Astrocyte of the hippocampus (primary cell): ENCODE measurements around the gene IL1RN.

Source experiments
- DNase-seq: peaks from one replicate; pipeline ENCODE4 v3.0.0; 2011; ENCODE audit warnings: low read depth, low spot score

IL1RN gene

DNA sequence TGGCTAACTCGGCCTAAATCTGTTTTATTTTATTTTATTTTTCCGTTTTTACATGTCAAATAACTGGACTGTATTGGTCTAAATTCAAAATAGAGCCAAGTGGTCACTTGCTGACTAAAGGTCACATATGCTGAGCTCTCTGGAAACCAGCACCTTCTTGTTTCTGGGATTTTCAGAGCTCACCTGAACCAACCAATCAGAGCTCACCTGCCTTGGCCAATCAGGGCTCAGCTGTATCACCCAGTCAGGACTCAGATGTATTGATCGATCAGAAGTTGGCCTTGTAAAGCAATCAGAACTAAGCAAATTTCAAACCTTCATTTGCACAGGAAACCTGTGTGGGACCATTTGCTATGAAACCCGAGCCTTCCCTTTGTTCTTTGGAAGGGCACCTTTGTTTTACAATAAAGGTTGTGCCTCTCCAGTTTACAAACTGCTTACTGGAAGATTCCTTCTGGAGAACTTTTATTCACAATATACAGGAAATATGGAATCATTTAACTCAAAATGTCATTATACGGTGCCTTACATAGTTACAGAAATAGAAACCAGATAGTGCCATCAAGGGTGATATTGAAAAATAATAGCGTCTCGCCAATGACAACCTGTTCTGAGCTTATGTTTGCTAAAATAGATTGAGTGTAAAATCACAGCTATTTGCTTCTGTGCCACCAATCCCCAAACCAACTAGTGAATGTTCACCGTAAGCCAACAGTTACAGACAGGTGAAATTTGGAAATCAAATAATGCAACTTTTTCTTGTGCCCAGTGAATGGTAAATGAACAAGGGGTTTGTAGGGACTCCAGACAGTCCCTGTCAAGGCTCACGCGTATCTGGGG is 29.1 kb downstream of the IL1RN start:
- no peak for DNase-seq

DNA sequence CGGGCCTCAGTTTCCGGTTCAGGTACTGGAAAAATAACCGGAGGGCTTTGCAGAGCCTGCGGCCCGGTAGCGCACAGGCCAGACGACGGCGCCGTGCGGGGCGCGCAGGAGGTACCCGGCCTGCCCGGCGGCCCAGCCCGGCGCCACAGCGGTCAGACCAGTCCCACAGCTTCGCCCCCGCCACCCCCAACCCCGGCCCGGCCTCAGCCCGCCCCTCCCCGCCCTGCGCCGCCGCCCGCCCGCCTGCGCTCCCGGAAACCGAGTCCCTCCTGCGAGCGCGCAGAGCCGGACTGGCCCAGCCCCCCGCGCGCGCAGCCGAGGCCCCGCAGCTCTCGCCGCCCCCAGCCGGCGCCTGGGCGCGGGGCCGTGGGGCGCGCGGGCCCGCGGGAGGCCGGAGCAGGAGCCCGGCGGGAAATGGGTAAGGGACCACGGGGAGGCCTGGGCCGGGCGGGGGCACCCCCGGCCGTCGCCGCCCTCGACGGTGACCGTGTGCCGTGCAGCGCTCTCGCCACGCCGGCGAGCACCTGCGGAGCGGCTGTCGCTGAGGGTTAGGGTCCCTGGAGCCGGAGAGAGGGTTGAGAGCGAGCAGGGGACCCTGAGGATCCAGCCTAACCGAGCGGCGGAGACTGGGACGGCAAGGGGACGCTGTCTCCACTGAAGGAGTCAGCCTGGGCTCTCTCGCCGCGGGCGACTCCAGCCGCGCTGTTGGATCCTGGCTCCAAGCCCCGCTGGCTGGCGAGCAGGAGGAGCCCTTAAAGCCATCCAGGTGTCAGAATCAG is 29.9 kb downstream of the IL1RN start:
- DNase-seq: peak; percentile 70

DNA sequence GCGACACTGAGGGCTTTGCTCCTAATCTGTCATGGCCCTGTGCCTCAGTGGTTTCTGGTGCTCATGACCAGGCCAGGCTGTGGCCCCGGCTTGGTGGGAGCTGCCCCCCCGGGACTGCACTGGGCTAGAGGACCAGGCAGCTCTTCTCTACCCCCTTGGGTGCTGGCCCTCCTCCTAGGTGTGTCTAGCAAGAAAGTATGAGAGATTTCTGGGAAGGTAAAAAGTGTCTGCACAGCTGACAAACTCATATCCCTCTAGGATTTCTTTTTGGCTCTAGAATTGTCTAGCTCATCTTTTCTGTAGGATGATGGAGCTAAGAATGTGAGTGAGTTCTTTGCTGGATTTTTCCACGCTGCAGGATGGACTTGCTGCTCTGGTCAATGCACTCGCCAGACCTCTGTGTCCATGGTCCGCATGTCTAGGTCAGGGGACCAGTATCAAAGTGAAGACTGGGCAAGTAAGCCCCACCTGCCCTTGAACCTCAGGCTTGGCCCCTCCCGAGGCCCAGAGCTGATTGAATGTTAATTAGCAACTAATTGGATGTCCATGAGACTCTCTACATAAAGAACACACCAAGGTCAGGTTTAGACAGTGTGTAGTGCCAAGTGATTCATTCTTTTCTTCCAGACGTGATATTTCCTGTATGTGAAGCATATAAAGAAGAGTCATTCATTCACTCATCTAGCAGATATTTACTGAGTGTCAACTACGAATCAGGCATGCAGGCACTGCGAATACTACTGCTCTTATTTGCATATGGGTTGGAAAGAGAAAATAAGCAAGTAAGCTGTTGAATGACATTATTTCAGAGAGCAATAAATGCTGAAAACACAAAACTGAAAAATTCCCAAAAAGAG is 30.7 kb downstream of the IL1RN start:
- DNase-seq: no peak

DNA sequence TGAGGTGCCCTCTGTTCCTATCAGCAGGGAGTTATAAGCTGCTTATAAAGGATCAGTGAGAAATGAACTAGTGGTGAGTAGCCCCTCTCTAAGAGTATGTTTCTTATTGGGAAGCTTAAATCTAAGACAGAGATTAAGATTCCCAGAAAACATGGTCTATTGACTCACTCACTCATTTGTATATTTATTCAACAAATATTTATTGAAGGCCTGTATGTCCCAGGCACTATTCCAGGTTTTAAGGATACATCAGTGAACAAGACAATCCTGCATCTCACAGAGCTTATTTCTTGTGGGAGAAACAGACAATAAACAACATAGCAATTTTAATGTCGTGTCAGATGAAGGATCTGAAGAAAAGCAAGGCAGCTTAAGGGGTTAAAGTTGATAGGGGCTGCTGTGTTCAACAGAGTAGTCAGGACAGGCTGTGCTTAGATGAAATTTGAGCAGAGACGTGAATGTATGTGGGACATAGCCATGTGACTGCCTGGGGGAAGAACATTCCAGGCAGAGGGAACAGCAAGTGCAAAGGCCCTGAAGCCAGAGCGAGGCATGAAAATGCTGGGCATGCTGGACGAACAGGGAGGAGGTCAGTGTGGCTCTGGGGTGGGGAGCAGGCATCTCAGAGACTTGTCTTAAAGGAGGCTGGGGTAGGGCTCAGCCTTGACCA is 31.6 kb downstream of the IL1RN start:
- no peak for DNase-seq

DNA sequence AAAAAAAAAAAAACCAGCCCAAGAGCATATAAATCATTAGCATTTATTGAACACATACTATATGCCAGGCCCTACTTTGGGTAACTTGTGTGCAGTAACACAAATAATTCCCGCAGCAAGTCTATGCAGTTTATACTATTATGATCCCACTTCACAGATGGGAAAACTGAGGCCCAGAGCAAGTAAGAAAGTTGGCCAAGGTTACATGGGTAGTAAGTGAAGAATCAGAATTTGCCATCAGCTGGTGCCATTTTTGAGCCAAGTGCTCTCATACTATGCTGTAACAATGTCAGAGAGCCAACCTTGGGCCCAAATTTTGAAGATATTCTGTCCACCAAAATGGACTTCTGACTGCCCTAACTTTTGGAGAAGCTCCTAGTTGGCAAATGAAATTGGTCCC is 32.9 kb downstream of the IL1RN start:
- no peak for DNase-seq

DNA sequence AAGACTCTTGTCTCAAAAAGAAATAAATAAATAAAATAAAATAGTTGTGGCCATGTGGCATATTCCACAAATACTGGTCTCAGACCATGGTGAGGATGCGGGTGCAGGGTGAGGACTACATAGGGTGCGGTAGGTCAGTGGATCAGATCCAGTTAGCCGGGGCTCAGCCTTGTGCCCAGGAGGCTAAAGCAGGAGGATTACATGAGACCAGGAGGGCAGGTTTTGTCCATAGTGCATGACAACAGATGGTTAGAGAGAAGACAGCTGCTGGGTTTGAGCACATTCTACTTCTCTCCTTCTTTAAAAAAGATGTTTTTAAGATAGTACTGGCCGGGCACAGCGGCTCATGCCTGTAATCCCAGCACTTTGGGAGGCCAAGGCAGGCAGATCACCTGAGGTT is 33.6 kb downstream of the IL1RN start:
- DNase-seq: no peak

DNA sequence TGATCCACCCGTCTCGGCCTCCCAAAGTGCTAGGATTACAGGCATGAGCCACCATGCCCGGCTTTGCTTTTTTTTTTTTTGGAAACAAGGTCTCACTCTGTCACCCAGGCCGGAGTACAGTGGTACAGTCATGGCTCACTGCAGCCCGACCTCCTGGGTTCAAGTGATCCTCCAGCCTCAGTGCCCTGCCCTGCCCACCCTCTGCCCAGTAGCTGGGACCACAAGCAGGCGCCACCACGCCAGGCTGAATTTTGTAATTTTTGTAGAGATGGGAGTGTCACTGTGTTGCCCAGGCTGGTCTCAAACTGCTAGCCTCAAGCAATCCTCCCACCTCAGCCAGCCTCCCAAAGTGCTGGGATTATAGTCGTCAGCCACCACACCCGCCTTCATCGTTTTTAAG is 34.8 kb downstream of the IL1RN start:
- no peak for DNase-seq

DNA sequence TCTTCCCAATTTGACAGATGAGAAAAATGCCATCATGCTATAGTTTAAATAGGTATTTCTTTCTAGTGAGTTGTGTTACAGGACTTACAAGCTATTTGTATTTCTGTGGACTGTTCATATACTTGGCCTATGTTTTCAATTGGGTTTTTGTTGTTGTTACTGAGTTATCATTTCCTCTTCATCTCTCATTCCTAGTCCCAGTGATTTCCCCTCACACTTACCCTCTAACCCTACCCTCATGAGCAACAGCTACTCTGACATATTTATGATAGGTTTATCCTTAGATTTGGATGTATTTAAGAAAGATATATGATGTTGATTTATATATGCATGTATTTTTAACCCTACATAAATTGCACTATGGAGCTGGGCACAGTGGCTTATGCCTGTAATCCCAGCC is 35.5 kb downstream of the IL1RN start:
- no peak for DNase-seq

DNA sequence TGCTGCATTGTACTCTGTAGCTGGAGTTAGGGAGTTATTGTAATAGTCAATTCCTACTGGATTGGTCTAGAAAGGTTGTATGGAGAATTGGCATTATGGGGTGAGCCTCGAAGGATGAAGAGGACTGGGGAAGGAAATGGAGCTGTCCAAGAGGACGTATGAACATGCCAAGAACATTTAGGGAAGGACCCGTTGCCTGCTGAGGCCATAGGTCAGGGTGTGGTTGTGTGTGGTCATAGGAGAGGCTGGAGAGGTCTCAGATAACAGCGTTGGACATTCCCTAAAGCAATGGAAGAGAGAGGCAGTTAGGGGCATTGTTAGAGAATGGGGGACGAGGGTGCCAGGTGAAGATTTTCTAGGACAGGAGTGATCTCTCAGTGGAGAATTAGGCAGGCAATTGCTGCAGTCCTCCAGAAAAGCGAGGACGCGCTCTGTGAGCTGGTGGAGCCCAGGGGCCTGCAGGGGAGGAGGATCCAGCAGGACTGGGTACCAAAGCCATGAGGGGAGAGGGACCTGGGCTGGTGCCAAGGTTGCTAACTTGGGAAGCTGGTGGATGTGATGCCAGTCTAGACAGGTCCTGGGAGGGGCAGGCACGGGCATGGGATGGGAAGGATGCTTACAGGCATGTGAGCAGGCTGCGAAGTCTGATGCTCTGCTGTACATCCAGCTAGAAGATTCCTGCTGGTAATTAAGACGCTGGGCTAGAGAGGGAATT is 37.0 kb downstream of the IL1RN start:
- no peak for DNase-seq

DNA sequence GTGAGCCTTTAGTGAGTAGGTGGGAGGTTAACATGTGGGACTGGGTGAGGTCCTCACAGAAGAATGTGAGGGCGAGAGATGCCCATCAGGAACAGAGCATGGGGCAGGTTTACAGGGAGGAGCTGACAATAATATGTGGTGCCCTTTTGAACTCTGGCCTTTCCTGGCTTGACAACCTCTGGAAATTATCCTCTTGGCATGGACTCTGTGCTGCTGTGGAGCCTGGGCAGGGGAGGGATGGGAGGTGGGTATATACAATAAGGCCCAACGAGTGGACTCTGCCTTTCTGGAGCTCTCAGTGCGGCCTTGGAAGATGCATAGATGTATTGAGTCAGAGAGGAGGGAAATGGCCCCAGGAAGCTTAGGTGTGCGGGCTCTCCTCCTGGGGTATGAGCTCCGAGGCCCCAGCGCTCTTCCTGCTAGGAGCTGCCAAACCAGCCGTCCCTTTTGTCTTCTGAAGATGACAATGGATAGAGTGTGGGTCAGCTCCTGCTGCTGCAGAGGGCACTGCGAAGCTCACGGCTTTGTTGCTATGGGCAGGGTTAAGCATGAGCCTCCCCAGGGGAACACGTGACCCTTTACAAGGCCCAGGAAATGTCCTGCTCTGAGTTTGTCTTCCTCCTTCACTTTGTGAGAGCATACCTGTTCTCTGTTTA is 37.7 kb downstream of the IL1RN start:
- DNase-seq: no peak

DNA sequence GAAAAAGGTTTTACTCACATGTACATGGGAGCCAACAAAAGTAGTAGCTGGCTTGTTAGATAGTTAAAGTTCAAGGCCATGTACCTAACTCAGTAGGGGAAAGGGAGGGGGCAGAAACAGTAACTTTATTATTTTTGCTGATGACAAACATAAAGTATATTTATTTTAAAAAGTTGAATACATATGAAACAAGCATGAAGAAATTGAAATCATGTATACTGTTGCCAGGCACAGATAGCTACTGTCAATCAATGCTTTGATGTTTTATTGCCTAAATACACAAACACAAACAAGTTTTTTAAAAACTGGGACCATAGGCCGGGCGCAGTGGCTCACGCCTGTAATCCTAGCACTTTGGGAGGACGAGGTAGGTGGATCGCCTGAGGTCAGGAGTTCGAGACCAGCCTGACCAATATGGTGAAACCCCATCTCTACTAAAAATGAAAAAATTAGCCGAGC is 38.8 kb downstream of the IL1RN start:
- no peak for DNase-seq

DNA sequence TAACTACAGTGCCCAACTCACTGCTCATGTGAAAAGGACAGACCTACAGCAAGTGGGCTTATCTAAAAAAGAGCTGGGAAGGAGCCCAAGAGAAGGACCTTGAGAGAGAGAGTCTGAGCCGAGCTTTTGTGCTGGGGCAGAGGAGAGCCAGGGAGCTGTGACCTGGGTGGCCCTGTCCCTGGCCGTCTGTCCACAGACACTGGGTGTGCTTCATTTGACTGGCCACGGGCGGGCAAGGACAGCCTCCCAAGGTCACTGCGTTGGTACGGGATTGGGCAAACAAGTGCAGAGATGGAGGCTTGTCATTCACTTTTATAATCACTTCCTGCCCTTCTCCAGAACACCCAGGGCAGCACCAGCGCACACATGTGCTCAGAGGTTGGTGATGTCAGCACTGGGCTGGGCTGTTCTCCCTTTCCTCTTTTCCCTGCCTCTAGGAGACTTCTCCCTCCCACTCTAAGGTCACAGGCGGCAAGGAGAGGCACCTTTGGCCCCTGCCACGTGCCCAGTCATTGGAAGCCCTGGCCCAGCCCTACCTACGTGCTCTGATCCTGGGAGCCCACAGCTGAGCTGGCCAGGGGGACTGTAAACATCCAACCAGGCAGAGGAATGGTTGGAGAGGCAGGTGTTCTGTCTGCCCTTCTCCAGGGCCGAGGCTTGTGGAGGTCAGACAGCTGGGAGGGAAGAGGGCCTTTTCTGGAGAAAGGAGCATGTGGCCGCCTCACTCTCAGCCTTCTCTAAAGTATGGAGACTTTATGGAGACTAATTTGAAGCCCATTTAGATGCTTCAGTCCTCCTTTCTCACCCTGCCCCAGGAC is 39.9 kb downstream of the IL1RN start:
- no peak for DNase-seq

DNA sequence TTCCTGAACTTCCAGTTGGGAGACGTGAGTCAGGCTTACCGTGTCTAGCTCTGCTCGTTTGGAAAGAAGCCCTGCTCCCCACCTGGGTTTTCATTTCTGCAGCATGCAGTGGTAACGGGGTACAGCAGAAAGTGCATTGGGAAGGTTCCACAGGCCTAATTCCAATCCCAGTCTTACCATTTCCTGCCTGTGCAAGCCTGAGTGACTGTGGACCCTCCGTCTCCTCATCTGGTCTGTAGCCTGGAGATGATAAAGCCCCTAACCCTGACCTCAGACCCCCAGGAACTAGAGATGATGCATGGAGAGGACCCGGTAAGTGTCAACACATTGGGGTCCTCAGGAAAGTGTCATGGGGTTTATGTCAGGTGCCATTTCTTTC is 40.6 kb downstream of the IL1RN start:
- no peak for DNase-seq

DNA sequence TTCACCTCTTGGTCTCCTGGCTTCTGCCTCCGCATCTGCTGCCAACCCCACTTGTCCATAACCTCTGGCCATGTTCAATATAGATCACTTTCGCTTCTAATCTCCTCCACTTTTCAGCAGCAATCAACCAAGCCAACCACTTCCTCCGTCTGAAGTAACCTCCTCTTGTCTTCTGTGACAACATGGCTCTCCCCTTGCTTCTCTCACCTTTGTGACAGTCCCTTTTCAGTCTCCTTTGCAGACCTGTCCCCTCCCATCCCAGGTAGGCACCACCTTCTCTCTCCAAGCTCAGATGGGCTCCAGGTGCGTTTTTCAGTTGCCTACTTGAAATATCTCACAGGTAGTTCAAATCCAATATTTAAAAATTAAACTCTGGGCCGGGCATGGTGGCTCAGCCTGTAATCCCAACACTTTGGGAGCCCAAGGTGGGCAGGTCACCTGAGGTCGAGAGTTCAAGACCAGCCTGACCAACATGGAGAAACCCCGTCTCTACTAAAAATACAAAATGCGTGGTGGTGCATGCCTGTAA is 41.7 kb downstream of the IL1RN start:
- no peak for DNase-seq

DNA sequence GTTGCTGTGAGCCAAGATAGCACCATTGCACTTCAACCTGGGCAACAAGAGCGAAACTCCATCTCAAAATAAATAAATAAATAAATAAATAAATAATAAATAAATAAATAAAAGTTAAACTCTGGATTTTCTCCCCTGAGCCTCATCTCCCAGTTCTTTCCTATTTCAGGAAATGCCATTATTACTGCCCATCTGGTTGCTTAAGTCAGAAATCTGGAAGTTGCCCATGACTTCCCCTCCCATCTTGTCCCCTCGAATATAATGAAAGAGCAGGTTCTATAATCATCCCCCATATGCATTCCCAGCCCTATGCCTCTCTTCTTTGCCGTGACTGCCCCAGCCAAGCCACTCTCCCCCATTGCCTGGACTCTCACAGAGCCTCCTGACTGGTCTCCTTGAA is 42.2 kb downstream of the IL1RN start:
- no peak for DNase-seq

DNA sequence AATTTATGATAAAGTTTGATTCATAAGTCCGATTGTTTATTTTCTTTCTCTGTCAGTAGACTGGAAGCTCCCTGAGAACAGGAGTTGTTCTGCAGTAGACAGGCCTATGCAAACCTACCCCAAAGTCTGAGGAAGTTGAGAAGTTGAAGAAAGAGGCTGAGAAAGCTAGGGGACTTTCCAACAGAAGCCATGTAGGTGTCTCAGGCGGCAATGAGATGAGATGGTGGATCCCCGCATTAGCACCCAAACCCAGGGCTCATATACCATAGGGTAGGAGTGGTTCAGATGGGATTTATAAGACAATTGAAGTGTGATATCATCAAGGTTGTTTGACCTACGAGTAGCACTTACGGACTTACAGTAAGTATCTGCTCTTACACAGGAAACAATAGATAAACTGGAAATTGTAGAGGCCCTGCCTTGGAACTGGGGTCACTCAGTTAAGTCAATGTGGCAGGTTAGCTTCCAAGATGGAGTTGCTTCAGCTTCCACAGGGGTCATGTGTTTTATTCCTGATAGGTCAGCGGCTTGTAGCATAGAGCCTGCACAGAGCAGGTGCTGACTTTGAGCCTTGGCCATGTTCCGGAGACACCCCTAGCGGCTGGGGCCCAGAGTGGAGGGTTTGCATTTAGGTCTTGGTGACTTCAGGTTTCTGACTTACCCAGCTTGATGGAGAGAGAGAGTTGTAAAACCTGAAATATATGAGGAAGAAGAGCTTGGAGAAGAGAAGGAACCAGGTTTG is 44.1 kb downstream of the IL1RN start:
- DNase-seq: no peak

DNA sequence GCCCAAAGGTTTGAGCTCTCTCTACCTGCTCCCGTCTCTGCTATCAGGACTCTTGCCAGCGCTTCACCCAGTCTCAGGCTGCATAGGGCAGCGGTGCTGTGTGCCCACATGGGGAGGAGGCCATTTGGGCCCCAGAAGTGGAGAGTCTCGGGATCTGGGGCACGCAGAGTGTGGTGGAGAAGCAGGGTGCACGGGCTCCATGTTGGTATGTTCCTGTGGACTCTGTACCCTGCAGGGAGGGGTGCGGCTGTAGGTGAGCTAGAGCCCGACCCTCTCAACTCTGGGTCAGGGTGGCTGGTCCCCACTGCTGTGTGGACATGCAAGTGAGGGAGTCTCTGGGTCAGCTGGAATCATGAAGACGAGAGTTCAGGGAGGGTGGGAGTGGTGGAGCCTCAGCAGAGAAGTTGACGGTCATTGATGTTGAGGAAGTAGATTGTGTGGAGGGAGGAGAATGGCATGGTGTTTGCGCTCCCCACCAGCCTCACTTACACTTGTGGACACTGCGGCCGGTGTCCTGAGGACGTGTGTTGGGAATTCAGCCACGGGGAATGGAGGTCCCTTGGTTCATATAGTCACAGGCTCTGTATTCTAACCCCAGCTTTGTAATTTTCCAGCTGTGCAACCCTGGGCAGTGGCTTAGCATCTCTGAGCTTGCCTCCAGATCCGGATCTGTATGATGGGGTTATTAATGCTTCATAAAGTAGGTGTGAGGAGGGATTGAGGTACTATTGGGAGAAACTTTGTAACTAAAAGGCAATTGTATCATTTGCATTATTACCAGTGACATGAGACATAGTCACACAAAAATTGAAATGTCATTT is 45.5 kb downstream of the IL1RN start:
- DNase-seq: no peak
